Uterus (tissue), 2 donors: ENCODE results near the gene CYP27A1.

ENCODE experiments used
- CTCF ChIP-seq, 4 experiments: fragments of 200-600 bp in 2 of 4; fragments of 450-650 bp in 2 of 4; sonication (generic) in 2 of 4; IDR thresholded peaks; one replicate each; pipeline ENCODE4 v1.5.1; 2016 to 2019; ENCODE audit warnings: antibody characterized with exemption in 4 of 4, mild to moderate bottlenecking in 2 of 4, moderate library complexity in 1 of 4
- POLR2A ChIP-seq, 2 donors: fragments of 450-650 bp; IDR thresholded peaks; one replicate each; pipeline ENCODE4 v1.6.1; 2016; ENCODE audit warnings: antibody characterized with exemption in 2 of 2, mild to moderate bottlenecking in 1 of 2, moderate library complexity in 1 of 2

- TF ChIP-seq CTCF (IDR thresholded peaks at IDR 0.05) (no peak), POLR2A (IDR thresholded peaks at IDR 0.05) (no peak)
Measured at GRCh38 chr2:218826791-218827190, 44.8 kb downstream of the CYP27A1 start.
